HepG2 (cell line): ENCODE results near the gene SERPINA3. TPM values are rescaled to one million over a fixed set of nuclear protein-coding genes. Genes with fewer than 3 reads are reported as not detected.

Experiments used
- AKAP8 ChIP-seq: sonication (generic); formaldehyde crosslinking; IDR thresholded peaks from 2 replicates; pipeline ENCODE4 v1.5.1; 2020; ENCODE audit warnings: mild to moderate bottlenecking, missing genetic modification reagents
- FOXP4 ChIP-seq: sonication (generic); formaldehyde crosslinking; IDR thresholded peaks from 2 replicates; pipeline ENCODE4 v1.4.0; 2020; ENCODE audit warnings: missing genetic modification reagents
- HDAC1 ChIP-seq: sonication (generic); formaldehyde crosslinking; IDR thresholded peaks from 2 replicates; pipeline ENCODE4 v1.5.1; 2020; ENCODE audit warnings: mild to moderate bottlenecking, missing genetic modification reagents
- POLR2A ChIP-seq, 2 experiments: IDR thresholded peaks; 2 replicates each; pipeline ENCODE4 v1.6.1; 2011; ENCODE audit warnings: low read depth in 2 of 2, low read length in 2 of 2, mild to moderate bottlenecking in 1 of 2, moderate library complexity in 1 of 2; ENCODE audit not compliant: insufficient read depth in 1 of 2
- REPIN1 ChIP-seq: sonication (generic); formaldehyde crosslinking; IDR thresholded peaks from 2 replicates; pipeline ENCODE4 v1.8.0; 2022; ENCODE audit warnings: missing genetic modification reagents, low read depth, mild to moderate bottlenecking, borderline replicate concordance
- RFX5 ChIP-seq: IDR thresholded peaks from 2 replicates; pipeline ENCODE4 v1.6.1; 2011; ENCODE audit warnings: low read depth, low read length, improper control_type of control experiment
- SMAD1 ChIP-seq: sonication (generic); formaldehyde crosslinking; IDR thresholded peaks from 2 replicates; pipeline ENCODE4 v1.4.0; 2020; ENCODE audit warnings: missing genetic modification reagents, low read depth, mild to moderate bottlenecking, borderline replicate concordance
- TFDP2 ChIP-seq: sonication (generic); formaldehyde crosslinking; IDR thresholded peaks from 2 replicates; pipeline ENCODE4 v1.4.0; 2020; ENCODE audit warnings: missing genetic modification reagents
- ZBTB4 ChIP-seq: sonication (generic); formaldehyde crosslinking; IDR thresholded peaks from 2 replicates; pipeline ENCODE4 v1.4.0; 2020; ENCODE audit warnings: missing genetic modification reagents, mild to moderate bottlenecking, borderline replicate concordance
- ZFP1 ChIP-seq: IDR thresholded peaks from 2 replicates; pipeline ENCODE4 v1.6.1; 2016
- ZNF34 ChIP-seq: sonication (generic); formaldehyde crosslinking; IDR thresholded peaks from 2 replicates; pipeline ENCODE4 v1.4.0; 2020; ENCODE audit warnings: mild to moderate bottlenecking, missing genetic modification reagents, borderline replicate concordance
- ZNF431 ChIP-seq: sonication (generic); formaldehyde crosslinking; IDR thresholded peaks from 2 replicates; pipeline ENCODE4 v1.9.0; 2022; ENCODE audit warnings: missing genetic modification reagents, low read depth, mild to moderate bottlenecking, borderline replicate concordance
- ZNF550 ChIP-seq: sonication (generic); formaldehyde crosslinking; IDR thresholded peaks from 2 replicates; pipeline ENCODE4 v1.4.0; 2020; ENCODE audit warnings: mild to moderate bottlenecking, missing genetic modification reagents, borderline replicate concordance
- ZNF616 ChIP-seq: sonication (generic); formaldehyde crosslinking; IDR thresholded peaks from 2 replicates; pipeline ENCODE4 v1.5.0; 2020; ENCODE audit warnings: low read depth, mild to moderate bottlenecking, missing genetic modification reagents
- ZNF768 ChIP-seq: sonication (generic); formaldehyde crosslinking; IDR thresholded peaks from 2 replicates; pipeline ENCODE4 v1.4.0; 2020; ENCODE audit warnings: missing genetic modification reagents
- polyA plus RNA-seq, 8 experiments: library from polyadenylated mRNA; depleted of rRNA in 3 of 8; stranded (reverse) in 7 of 8; unstranded in 1 of 8; fragments of >200 nt; fragmentation: Illumina TruSeq in 4 of 8; extraction: Trizol in 4 of 8; gene quantifications; 2 replicates each; pipeline versions ENCODE4 v1.2.1 to v1.2.3, GENCODE V29; 2011 to 2016; ENCODE audit warnings: low read depth in 4 of 8, missing spikeins in 1 of 8, mixed read lengths in 1 of 8; ENCODE audit not compliant: insufficient read depth in 1 of 8
- total RNA-seq, 5 experiments: library from RNA; depleted of rRNA; stranded (reverse); fragments of >200 nt; fragmentation: Illumina TruSeq; extraction: Trizol; gene quantifications; 2 replicates each; pipeline ENCODE4 v1.2.3, GENCODE V29; 2016; ENCODE audit warnings: low read depth in 1 of 5
- TF ChIP-seq, protein P1 (sequence below): IDR thresholded peaks from 2 replicates; pipeline ENCODE4 v1.4.0; 2020; ENCODE audit warnings: mild to moderate bottlenecking, missing genetic modification reagents
- TF ChIP-seq, protein P2 (sequence below): sonication (generic); formaldehyde crosslinking; IDR thresholded peaks from 2 replicates; pipeline ENCODE4 v1.5.1; 2020; ENCODE audit warnings: mild to moderate bottlenecking, missing genetic modification reagents, moderate library complexity

Gene SERPINA3
- total and polyA plus RNA-seq, 2 of the 13 experiments (the other 11 are each of a cell fraction or from before 2014, with no cell fraction given): 825 to 2,200 TPM

- TF ChIP-seq, protein P1, sequence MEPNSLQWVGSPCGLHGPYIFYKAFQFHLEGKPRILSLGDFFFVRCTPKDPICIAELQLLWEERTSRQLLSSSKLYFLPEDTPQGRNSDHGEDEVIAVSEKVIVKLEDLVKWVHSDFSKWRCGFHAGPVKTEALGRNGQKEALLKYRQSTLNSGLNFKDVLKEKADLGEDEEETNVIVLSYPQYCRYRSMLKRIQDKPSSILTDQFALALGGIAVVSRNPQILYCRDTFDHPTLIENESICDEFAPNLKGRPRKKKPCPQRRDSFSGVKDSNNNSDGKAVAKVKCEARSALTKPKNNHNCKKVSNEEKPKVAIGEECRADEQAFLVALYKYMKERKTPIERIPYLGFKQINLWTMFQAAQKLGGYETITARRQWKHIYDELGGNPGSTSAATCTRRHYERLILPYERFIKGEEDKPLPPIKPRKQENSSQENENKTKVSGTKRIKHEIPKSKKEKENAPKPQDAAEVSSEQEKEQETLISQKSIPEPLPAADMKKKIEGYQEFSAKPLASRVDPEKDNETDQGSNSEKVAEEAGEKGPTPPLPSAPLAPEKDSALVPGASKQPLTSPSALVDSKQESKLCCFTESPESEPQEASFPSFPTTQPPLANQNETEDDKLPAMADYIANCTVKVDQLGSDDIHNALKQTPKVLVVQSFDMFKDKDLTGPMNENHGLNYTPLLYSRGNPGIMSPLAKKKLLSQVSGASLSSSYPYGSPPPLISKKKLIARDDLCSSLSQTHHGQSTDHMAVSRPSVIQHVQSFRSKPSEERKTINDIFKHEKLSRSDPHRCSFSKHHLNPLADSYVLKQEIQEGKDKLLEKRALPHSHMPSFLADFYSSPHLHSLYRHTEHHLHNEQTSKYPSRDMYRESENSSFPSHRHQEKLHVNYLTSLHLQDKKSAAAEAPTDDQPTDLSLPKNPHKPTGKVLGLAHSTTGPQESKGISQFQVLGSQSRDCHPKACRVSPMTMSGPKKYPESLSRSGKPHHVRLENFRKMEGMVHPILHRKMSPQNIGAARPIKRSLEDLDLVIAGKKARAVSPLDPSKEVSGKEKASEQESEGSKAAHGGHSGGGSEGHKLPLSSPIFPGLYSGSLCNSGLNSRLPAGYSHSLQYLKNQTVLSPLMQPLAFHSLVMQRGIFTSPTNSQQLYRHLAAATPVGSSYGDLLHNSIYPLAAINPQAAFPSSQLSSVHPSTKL (CRISPR knock-in tag): no peak
- TF ChIP-seq ZNF550 (CRISPR knock-in tag) (no peak), REPIN1 (CRISPR knock-in tag) (no peak), ZFP1 (CRISPR knock-in tag) (no peak), ZNF616 (no peak), ZNF431 (CRISPR knock-in tag) (no peak), TFDP2 (CRISPR knock-in tag) (no peak), FOXP4 (CRISPR knock-in tag) (no peak), HDAC1 (no peak), RFX5 (no peak), ZBTB4 (CRISPR knock-in tag) (no peak), AKAP8 (CRISPR knock-in tag) (0 out of 2 replicates have a peak, but pooled peaks have one; percentile 62), ZNF768 (CRISPR knock-in tag) (0 out of 2 replicates have a peak, but pooled peaks have one; percentile 9), SMAD1 (CRISPR knock-in tag) (no peak), ZNF34 (CRISPR knock-in tag) (peak; percentile 82; the same call in 1 of the 2 replicates), POLR2A (IDR thresholded peaks at IDR 0.05; ENCODE audit: insufficient read depth in 1 of 2, low read depth in 2 of 2, low read length in 2 of 2) (peak in 1 of 2 experiments; percentile 34; a peak in 1 of 4 replicates)
- TF ChIP-seq, protein P2, sequence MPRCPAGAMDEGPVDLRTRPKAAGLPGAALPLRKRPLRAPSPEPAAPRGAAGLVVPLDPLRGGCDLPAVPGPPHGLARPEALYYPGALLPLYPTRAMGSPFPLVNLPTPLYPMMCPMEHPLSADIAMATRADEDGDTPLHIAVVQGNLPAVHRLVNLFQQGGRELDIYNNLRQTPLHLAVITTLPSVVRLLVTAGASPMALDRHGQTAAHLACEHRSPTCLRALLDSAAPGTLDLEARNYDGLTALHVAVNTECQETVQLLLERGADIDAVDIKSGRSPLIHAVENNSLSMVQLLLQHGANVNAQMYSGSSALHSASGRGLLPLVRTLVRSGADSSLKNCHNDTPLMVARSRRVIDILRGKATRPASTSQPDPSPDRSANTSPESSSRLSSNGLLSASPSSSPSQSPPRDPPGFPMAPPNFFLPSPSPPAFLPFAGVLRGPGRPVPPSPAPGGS (CRISPR knock-in tag): no peak
Measured at GRCh38 chr14:94615823-94616570, 3.8 kb downstream of the SERPINA3 start (continued).
